Activated CD8-positive, alpha-beta memory T cell treated with anti-CD3 and anti-CD28 coated beads, Interleukin-2, amount 10 ng/mL, durations not matched to agents 7 days and 5 days (primary cell): ENCODE measurements around the gene TMF1. TPM values are rescaled to one million over a fixed set of nuclear protein-coding genes. Genes with fewer than 3 reads are reported as not detected.

Experiments
- ATAC-seq: fragments of 150-1000 bp; cut with Tn5 transposase; one replicate; pipeline ENCODE4 v1.10.0; 2021; ENCODE audit warnings: moderate library complexity
- CTCF ChIA-PET: fragments of 350-600 bp; sonication (Branson Sonifier 250); formaldehyde crosslinking; loops from one replicate; lab custom pipeline; 2021; ENCODE audit warnings: antibody characterized with exemption; lab: Charles Lee
- DNase-seq: peaks from one replicate; pipeline ENCODE4 v3.0.0-alpha.2; 2020
- H3K27ac Mint-ChIP-seq: one replicate; pipeline ENCODE4 v1.8.0; 2021; ENCODE audit warnings: mild to moderate bottlenecking, mixed read lengths
- H3K27me3 Mint-ChIP-seq: one replicate; pipeline ENCODE4 v1.8.0; 2021; ENCODE audit warnings: mixed read lengths
- H3K36me3 Mint-ChIP-seq: one replicate; pipeline ENCODE4 v1.8.0; 2021; ENCODE audit warnings: mild to moderate bottlenecking, mixed read lengths
- H3K4me1 Mint-ChIP-seq: one replicate; pipeline ENCODE4 v1.8.0; 2021; ENCODE audit warnings: mixed read lengths
- H3K4me3 Mint-ChIP-seq: one replicate; pipeline ENCODE4 v1.8.0; 2021; ENCODE audit warnings: mild to moderate bottlenecking, moderate library complexity, mixed read lengths
- H3K9me3 Mint-ChIP-seq: one replicate; pipeline ENCODE4 v1.8.0; 2022; ENCODE audit warnings: low read depth, mixed read lengths
- total RNA-seq, 2 experiments: library from RNA; stranded (reverse); gene quantifications; one replicate each; pipeline ENCODE4 v1.2.3, GENCODE V29; 2021

Gene TMF1
- total RNA-seq, 2 experiments from 2014 or later = 47.5 to 49.5 TPM

- no peak overlapping the region for H3K27ac Mint-ChIP-seq
- CTCF ChIA-PET = no interaction called here
- peaks cover 46% of the 10 kb centered on the region for H3K36me3 Mint-ChIP-seq
- no peaks in the 10 kb centered on the region for H3K9me3 Mint-ChIP-seq
- no peak overlapping the region for H3K4me3 Mint-ChIP-seq
- H3K27me3 Mint-ChIP-seq = no peaks in the 10 kb centered on the region
- no peak for ATAC-seq
- H3K4me1 Mint-ChIP-seq = peaks cover 2% of the 10 kb centered on the region
- DNase-seq = no peak
Measured at GRCh38 chr3:69005071-69005790, 46.9 kb downstream of the TMF1 start.

- DNase-seq (no peak), ATAC-seq (no peak)
- no peaks in the 10 kb centered on the region for H3K9me3 Mint-ChIP-seq
- H3K4me3 Mint-ChIP-seq = no peak overlapping the region
- peaks cover 48% of the 10 kb centered on the region for H3K36me3 Mint-ChIP-seq
- no peaks in the 10 kb centered on the region for H3K4me1 Mint-ChIP-seq
- no peak overlapping the region for H3K27ac Mint-ChIP-seq
- CTCF ChIA-PET = no interaction called here
- H3K27me3 Mint-ChIP-seq = no peaks in the 10 kb centered on the region
Measured at GRCh38 chr3:69004138-69004537, 48.0 kb downstream of the TMF1 start.

- H3K4me3 Mint-ChIP-seq = no peak overlapping the region
Measured at GRCh38 chr3:68999605-69000004, 52.5 kb downstream of the TMF1 start.

GRCh38 chr3:68999158-68999557, 53.0 kb downstream of the TMF1 start:
- ATAC-seq (no peak), DNase-seq (no peak)
- H3K9me3 Mint-ChIP-seq = no peaks in the 10 kb centered on the region
- H3K4me1 Mint-ChIP-seq = peaks cover 16% of the 10 kb centered on the region
- H3K27ac Mint-ChIP-seq = no peak overlapping the region
- H3K27me3 Mint-ChIP-seq = no peaks in the 10 kb centered on the region
- CTCF ChIA-PET = interaction anchor here (3.0 kb wide), 1 partner anchor 14 kb away, joined by 14 read pairs; the partner anchor contains the start of gene EOGT
- H3K4me3 Mint-ChIP-seq = no peak overlapping the region
- H3K36me3 Mint-ChIP-seq = peaks cover 50% of the 10 kb centered on the region

More at GRCh38 chr3:68999605-69000004, 52.5 kb downstream of the TMF1 start:
- ATAC-seq = no peak
- peaks cover 50% of the 10 kb centered on the region for H3K36me3 Mint-ChIP-seq
- CTCF ChIA-PET = interaction anchor here (3.0 kb wide), 1 partner anchor 13 kb away, joined by 14 read pairs; the partner anchor contains the start of gene EOGT
- no peak for DNase-seq
- no peaks in the 10 kb centered on the region for H3K27me3 Mint-ChIP-seq
- H3K4me1 Mint-ChIP-seq = peaks cover 16% of the 10 kb centered on the region
- H3K27ac Mint-ChIP-seq = no peak overlapping the region
- H3K9me3 Mint-ChIP-seq = no peaks in the 10 kb centered on the region

GRCh38 chr3:68997887-68998286, 54.2 kb downstream of the TMF1 start:
- Mint-ChIP-seq H3K27me3 (no peaks in the 10 kb centered on the region), H3K9me3 (no peaks in the 10 kb centered on the region), H3K27ac (peak overlapping the region; percentile 39), H3K4me3 (no peak overlapping the region), H3K36me3 (peaks cover 54% of the 10 kb centered on the region), H3K4me1 (peaks cover 16% of the 10 kb centered on the region)
- CTCF ChIA-PET = no interaction called here
- DNase-seq (no peak), ATAC-seq (peak; percentile 86)

- H3K9me3 Mint-ChIP-seq = no peaks in the 10 kb centered on the region
- H3K27me3 Mint-ChIP-seq = no peaks in the 10 kb centered on the region
- H3K27ac Mint-ChIP-seq = no peak overlapping the region
- peaks cover 16% of the 10 kb centered on the region for H3K4me1 Mint-ChIP-seq
- DNase-seq (no peak), ATAC-seq (peak; percentile 37)
- H3K36me3 Mint-ChIP-seq = peaks cover 58% of the 10 kb centered on the region
- CTCF ChIA-PET = no interaction called here
- no peak overlapping the region for H3K4me3 Mint-ChIP-seq
Measured at GRCh38 chr3:68996356-68996995, 55.7 kb downstream of the TMF1 start.

- peaks cover 53% of the 10 kb centered on the region for H3K36me3 Mint-ChIP-seq
- peaks cover 4% of the 10 kb centered on the region for H3K4me1 Mint-ChIP-seq
- H3K27me3 Mint-ChIP-seq = no peaks in the 10 kb centered on the region
- no peaks in the 10 kb centered on the region for H3K9me3 Mint-ChIP-seq
- no peak overlapping the region for H3K27ac Mint-ChIP-seq
- CTCF ChIA-PET = no interaction called here
- DNase-seq = no peak
- H3K4me3 Mint-ChIP-seq = no peak overlapping the region
- ATAC-seq = no peak
Measured at GRCh38 chr3:68988740-68989139, 63.4 kb downstream of the TMF1 start.

GRCh38 chr3:68987322-68987721, 64.8 kb downstream of the TMF1 start:
- Mint-ChIP-seq H3K27me3 (no peaks in the 10 kb centered on the region), H3K4me3 (no peak overlapping the region), H3K4me1 (peaks cover 4% of the 10 kb centered on the region), H3K36me3 (peaks cover 46% of the 10 kb centered on the region), H3K9me3 (no peaks in the 10 kb centered on the region), H3K27ac (no peak overlapping the region)
- CTCF ChIA-PET = interaction anchor here (1.0 kb wide), 1 partner anchor 15 kb away, joined by 3 read pairs; no protein-coding TSS in a partner anchor
- ATAC-seq = no peak
- DNase-seq = no peak

GRCh38 chr3:68986496-68987208, 65.5 kb downstream of the TMF1 start:
- DNase-seq (no peak), ATAC-seq (no peak)
- Mint-ChIP-seq H3K9me3 (no peaks in the 10 kb centered on the region), H3K27ac (no peak overlapping the region), H3K36me3 (peaks cover 39% of the 10 kb centered on the region), H3K4me3 (no peak overlapping the region), H3K27me3 (no peaks in the 10 kb centered on the region), H3K4me1 (peaks cover 4% of the 10 kb centered on the region)
- CTCF ChIA-PET = no interaction called here

- no peaks in the 10 kb centered on the region for H3K9me3 Mint-ChIP-seq
- peaks cover 4% of the 10 kb centered on the region for H3K4me1 Mint-ChIP-seq
- ATAC-seq (no peak), DNase-seq (no peak)
- H3K27ac Mint-ChIP-seq = no peak overlapping the region
- no peaks in the 10 kb centered on the region for H3K27me3 Mint-ChIP-seq
- CTCF ChIA-PET = no interaction called here
- no peak overlapping the region for H3K4me3 Mint-ChIP-seq
- H3K36me3 Mint-ChIP-seq = peaks cover 35% of the 10 kb centered on the region
Measured at GRCh38 chr3:68985146-68985790, 66.9 kb downstream of the TMF1 start.

- ATAC-seq = no peak
- H3K27me3 Mint-ChIP-seq = no peaks in the 10 kb centered on the region
- H3K9me3 Mint-ChIP-seq = no peaks in the 10 kb centered on the region
- no peak overlapping the region for H3K27ac Mint-ChIP-seq
- CTCF ChIA-PET = no interaction called here
- peaks cover 4% of the 10 kb centered on the region for H3K4me1 Mint-ChIP-seq
- H3K4me3 Mint-ChIP-seq = no peak overlapping the region
- DNase-seq = no peak
- H3K36me3 Mint-ChIP-seq = peaks cover 35% of the 10 kb centered on the region
Measured at GRCh38 chr3:68984011-68984530, 68.1 kb downstream of the TMF1 start.

GRCh38 chr3:68977486-68978167, 74.5 kb downstream of the TMF1 start:
- H3K9me3 Mint-ChIP-seq = no peaks in the 10 kb centered on the region
- peaks cover 15% of the 10 kb centered on the region for H3K36me3 Mint-ChIP-seq
- H3K27ac Mint-ChIP-seq = no peak overlapping the region
- H3K4me3 Mint-ChIP-seq = no peak overlapping the region
- H3K27me3 Mint-ChIP-seq = no peaks in the 10 kb centered on the region
- DNase-seq (no peak), ATAC-seq (no peak)
- no peaks in the 10 kb centered on the region for H3K4me1 Mint-ChIP-seq
- CTCF ChIA-PET = no interaction called here
